Measurements from ENCODE around the gene GIMAP4.

GIMAP4 gene

DNA sequence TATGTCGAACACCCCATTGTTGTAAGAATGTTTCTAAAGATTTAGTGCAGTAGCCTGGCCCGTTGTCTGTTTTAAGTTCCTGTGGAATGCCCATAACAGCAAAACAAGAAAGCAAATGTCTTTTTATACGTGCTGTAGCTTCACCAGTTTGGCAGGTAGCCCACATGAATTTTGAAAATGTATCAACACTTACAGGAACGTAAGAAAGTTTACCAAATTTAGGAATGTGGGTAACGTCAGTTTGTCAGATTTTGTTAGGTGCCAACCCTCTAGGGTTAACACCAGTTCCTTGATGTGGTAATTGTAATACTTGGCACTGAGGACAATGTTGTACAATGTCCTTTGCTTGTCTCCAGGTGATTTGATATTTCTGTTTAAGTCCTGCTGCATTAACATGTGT lies 3.2 kb upstream of the GIMAP4 start:
- ATAC-seq (ENCODE audit: insufficient read depth, low read depth) (no peak), DNase-seq (no peak)
- peaks cover 12% of the 10 kb centered on the region for H3K9me3 ChIP-seq (ENCODE audit: insufficient read depth, low read length, severe bottlenecking)
- H3K27ac ChIP-seq (ENCODE audit: low read length), result no peak overlapping the region
- no peak overlapping the region for H2AFZ ChIP-seq (ENCODE audit: low read depth, low read length)
- H3K27me3 ChIP-seq (ENCODE audit: insufficient read depth, low read length, poor library complexity), result no peaks in the 10 kb centered on the region
- H3K9ac ChIP-seq (ENCODE audit: low read depth, low read length), result no peak overlapping the region
- no peak for TF ChIP-seq EZH2 (IDR thresholded peaks at IDR 0.05; ENCODE audit: borderline replicate concordance, low read depth, low read length, severe bottlenecking)
- TF ChIP-seq, protein P1, sequence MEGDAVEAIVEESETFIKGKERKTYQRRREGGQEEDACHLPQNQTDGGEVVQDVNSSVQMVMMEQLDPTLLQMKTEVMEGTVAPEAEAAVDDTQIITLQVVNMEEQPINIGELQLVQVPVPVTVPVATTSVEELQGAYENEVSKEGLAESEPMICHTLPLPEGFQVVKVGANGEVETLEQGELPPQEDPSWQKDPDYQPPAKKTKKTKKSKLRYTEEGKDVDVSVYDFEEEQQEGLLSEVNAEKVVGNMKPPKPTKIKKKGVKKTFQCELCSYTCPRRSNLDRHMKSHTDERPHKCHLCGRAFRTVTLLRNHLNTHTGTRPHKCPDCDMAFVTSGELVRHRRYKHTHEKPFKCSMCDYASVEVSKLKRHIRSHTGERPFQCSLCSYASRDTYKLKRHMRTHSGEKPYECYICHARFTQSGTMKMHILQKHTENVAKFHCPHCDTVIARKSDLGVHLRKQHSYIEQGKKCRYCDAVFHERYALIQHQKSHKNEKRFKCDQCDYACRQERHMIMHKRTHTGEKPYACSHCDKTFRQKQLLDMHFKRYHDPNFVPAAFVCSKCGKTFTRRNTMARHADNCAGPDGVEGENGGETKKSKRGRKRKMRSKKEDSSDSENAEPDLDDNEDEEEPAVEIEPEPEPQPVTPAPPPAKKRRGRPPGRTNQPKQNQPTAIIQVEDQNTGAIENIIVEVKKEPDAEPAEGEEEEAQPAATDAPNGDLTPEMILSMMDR (IDR thresholded peaks at IDR 0.05; ENCODE audit: borderline replicate concordance, extremely low read depth, low read length, poor library complexity, severe bottlenecking), result no peak
- no peak overlapping the region for H3K4me2 ChIP-seq (ENCODE audit: insufficient read depth, low read length)
- H3K79me2 ChIP-seq (ENCODE audit: insufficient read depth, low read length), result no peaks in the 10 kb centered on the region
- H4K20me1 ChIP-seq (ENCODE audit: insufficient read depth, low read length), result no peaks in the 10 kb centered on the region
- 0 out of 2 replicates have a peak, but pooled peaks cover 2% of the 10 kb centered on the region for H3K36me3 ChIP-seq (ENCODE audit: insufficient read depth, low read length)
- no peak overlapping the region for H3K4me3 ChIP-seq (ENCODE audit: low read depth in 1 of 2, low read length in 2 of 2)
- peaks cover 4% of the 10 kb centered on the region for H3K4me1 ChIP-seq (ENCODE audit: insufficient read depth, low read length)

DNA sequence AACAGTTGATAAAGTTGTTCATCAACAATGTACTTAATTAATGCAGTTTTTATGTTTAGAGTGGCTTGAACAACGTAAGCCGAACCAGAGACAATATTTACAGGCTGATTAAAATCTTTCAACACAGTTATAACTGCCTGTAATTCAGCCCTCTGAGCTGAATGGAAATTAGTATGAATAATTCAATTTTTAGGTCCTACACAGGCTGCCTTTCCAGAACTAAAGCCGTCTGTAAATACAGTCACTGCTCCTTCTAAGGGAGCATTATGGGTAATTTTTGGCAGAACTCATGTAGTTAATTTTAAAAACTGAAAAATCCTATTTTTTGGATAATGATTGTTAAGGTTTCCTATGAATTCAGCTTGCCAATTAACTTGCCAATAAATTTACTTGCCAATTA lies 2.6 kb upstream of the GIMAP4 start:
- Histone ChIP-seq H3K4me2 (ENCODE audit: insufficient read depth, low read length) (no peak overlapping the region), H2AFZ (ENCODE audit: low read depth, low read length) (no peak overlapping the region), H3K4me3 (ENCODE audit: low read depth in 1 of 2, low read length in 2 of 2) (no peak overlapping the region), H3K4me1 (ENCODE audit: insufficient read depth, low read length) (peaks cover 9% of the 10 kb centered on the region), H3K27me3 (ENCODE audit: insufficient read depth, low read length, poor library complexity) (no peaks in the 10 kb centered on the region), H3K27ac (ENCODE audit: low read length) (no peak overlapping the region), H3K79me2 (ENCODE audit: insufficient read depth, low read length) (no peaks in the 10 kb centered on the region), H4K20me1 (ENCODE audit: insufficient read depth, low read length) (no peaks in the 10 kb centered on the region), H3K9me3 (ENCODE audit: insufficient read depth, low read length, severe bottlenecking) (peaks cover 10% of the 10 kb centered on the region), H3K9ac (ENCODE audit: low read depth, low read length) (no peak overlapping the region), H3K36me3 (ENCODE audit: insufficient read depth, low read length) (0 out of 2 replicates have a peak, but pooled peaks cover 2% of the 10 kb centered on the region)
- TF ChIP-seq, protein P1 (IDR thresholded peaks at IDR 0.05; ENCODE audit: borderline replicate concordance, extremely low read depth, low read length, poor library complexity, severe bottlenecking), result no peak
- TF ChIP-seq EZH2 (IDR thresholded peaks at IDR 0.05; ENCODE audit: borderline replicate concordance, low read depth, low read length, severe bottlenecking), result no peak
- no peak for ATAC-seq (ENCODE audit: insufficient read depth, low read depth)
- DNase-seq, result no peak

DNA sequence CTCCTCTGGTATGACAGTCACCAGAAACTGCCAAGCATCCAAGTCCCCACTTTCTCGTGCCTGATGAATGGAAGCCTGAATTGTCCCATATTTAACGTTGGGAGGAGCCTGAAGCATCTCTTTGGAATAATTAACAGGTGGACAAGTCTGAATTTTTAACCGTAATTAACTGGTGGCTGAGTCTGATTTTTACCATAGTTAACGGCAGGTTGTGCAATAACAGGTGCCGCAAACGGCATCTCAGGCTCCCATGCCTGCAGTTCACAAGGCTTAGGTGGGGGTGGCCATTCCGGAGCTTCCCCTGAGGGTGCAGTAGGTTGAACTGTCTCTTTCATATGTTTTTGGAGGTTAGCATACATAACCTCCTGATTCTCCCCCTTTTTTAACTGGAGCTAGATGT lies 2.0 kb upstream of the GIMAP4 start:
- no peak overlapping the region for H3K4me2 ChIP-seq (ENCODE audit: insufficient read depth, low read length)
- no peak overlapping the region for H3K9ac ChIP-seq (ENCODE audit: low read depth, low read length)

More for the DNA sequence above, 2.0 kb upstream of the GIMAP4 start:
- no peak for DNase-seq
- H3K36me3 ChIP-seq (ENCODE audit: insufficient read depth, low read length), result 0 out of 2 replicates have a peak, but pooled peaks cover 2% of the 10 kb centered on the region
- H3K27ac ChIP-seq (ENCODE audit: low read length), result no peak overlapping the region
- no peaks in the 10 kb centered on the region for H4K20me1 ChIP-seq (ENCODE audit: insufficient read depth, low read length)
- no peak overlapping the region for H2AFZ ChIP-seq (ENCODE audit: low read depth, low read length)
- ATAC-seq (ENCODE audit: insufficient read depth, low read depth), result no peak
- H3K4me1 ChIP-seq (ENCODE audit: insufficient read depth, low read length), result peaks cover 14% of the 10 kb centered on the region
- H3K4me3 ChIP-seq (ENCODE audit: low read depth in 1 of 2, low read length in 2 of 2), result no peak overlapping the region
- no peaks in the 10 kb centered on the region for H3K79me2 ChIP-seq (ENCODE audit: insufficient read depth, low read length)
- no peaks in the 10 kb centered on the region for H3K27me3 ChIP-seq (ENCODE audit: insufficient read depth, low read length, poor library complexity)
- TF ChIP-seq, protein P1 (IDR thresholded peaks at IDR 0.05; ENCODE audit: borderline replicate concordance, extremely low read depth, low read length, poor library complexity, severe bottlenecking), result no peak
- no peak for TF ChIP-seq EZH2 (IDR thresholded peaks at IDR 0.05; ENCODE audit: borderline replicate concordance, low read depth, low read length, severe bottlenecking)
- H3K9me3 ChIP-seq (ENCODE audit: insufficient read depth, low read length, severe bottlenecking), result peaks cover 8% of the 10 kb centered on the region

All from DND-41 (cell line).